Activated T-helper 1 cell treated with Interleukin-2 at 50 U/mL for 16 hours (primary cell): ENCODE data around the gene TAC3.
"Not testable (repeated sequence)": the region's sequence is repeated elsewhere in the genome, so short reads cannot be mapped to it uniquely, and the experiment has no call there.

Experiments used
- DNase-seq: peaks from one replicate; pipeline ENCODE4 v3.0.0-alpha.2; 2020; ENCODE audit warnings: low read depth

Gene TAC3

GRCh38 chr12:57016348-57016747 is at the start of gene TAC3:
TSS of gene TAC3 (minus strand) at chr12:57016529. CDS start at chr12:57015797, 732 bp downstream.
- DNase-seq = no peak

GRCh38 chr12:57063991-57064685 is 47.8 kb upstream of the TAC3 start:
- no peak for DNase-seq

DNA sequence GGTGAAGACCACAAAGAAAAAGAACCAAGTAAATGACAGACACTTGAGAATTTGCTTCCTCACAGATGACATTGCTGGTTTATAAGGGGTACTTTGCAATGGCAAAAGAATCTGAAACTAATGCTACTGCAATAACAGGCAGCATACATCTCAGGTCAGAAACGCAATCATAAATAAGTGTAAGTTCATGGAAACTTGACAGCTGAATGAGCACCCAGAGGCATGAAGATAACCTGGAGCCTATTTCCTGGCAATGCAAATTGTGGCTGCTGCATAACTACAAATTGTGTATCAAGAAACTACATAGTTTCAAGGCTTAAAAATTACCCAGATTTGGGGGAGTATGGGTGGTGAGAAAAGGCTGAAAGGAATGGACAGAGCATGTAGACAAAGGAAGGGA is 42.1 kb upstream of the TAC3 start:
- DNase-seq = no peak

GRCh38 chr12:57057067-57057751 is 40.9 kb upstream of the TAC3 start:
- DNase-seq = no peak

GRCh38 chr12:57055824-57056223 is 39.5 kb upstream of the TAC3 start:
- no peak for DNase-seq

DNA sequence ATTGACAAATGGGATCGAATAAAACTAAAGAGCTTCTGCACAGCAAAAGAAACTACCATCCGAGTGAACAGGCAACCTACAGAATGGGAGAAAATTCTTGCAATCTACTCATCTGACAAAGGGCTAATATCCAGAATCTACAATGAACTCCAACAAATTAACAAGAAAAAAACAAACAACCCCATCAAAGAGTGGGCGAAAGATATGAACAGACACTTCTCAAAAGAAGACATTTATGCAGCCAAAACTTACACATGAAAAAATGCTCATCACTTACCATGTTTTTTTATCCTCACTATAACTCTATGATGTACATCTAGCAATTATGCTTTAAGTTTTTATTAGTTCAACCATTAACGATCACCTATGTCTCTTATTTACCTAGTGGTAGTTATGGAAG is 37.6 kb upstream of the TAC3 start:
- DNase-seq = not testable (repeated sequence)

- not testable (repeated sequence) for DNase-seq
Observed at GRCh38 chr12:57053146-57053545, 36.8 kb upstream of the TAC3 start.

GRCh38 chr12:57051011-57051410 is 34.7 kb upstream of the TAC3 start:
- no peak for DNase-seq

DNA sequence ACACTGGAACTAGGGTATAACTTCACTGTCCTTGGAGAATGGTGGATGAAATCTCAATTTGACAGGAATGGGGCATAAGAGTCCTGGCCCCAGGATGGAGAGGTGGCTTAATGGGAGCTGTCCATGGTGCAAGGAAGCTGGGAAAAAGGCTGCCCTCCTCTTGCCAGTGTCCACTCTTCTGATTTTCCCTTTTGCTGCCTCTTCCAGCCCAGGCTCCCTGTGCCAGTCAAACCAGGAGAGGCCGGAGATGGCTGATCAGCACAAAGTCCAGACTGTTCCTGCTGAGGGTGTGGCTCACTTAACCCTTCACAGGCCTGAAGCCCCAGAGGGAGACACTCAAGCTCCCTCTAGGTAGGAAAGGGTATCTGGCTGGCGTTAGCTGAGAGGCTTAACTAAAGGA is 33.6 kb upstream of the TAC3 start, which contains the start of gene MYO1A:
TSS of gene MYO1A (minus strand) at position 240 of the 400 bp plus-strand sequence. CDS start 1,806 bp downstream, outside the sequence.
- no peak for DNase-seq

DNA sequence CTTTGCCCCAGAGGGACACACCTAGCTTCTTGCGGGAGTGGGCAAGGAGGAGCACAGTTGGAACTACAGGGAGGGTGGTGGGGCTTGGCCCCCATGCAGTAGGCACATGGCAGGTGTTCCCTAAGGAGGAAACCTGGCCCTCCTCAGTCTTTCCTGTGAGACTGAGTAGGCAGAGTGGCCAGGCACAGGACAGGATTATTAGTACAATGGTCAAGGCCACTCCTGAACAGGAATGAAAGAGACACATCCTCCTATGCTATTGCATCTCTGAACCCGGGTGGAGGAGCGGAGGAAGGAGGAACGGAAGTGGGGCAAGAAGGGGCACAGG is 32.8 kb upstream of the TAC3 start:
- DNase-seq = no peak

DNA sequence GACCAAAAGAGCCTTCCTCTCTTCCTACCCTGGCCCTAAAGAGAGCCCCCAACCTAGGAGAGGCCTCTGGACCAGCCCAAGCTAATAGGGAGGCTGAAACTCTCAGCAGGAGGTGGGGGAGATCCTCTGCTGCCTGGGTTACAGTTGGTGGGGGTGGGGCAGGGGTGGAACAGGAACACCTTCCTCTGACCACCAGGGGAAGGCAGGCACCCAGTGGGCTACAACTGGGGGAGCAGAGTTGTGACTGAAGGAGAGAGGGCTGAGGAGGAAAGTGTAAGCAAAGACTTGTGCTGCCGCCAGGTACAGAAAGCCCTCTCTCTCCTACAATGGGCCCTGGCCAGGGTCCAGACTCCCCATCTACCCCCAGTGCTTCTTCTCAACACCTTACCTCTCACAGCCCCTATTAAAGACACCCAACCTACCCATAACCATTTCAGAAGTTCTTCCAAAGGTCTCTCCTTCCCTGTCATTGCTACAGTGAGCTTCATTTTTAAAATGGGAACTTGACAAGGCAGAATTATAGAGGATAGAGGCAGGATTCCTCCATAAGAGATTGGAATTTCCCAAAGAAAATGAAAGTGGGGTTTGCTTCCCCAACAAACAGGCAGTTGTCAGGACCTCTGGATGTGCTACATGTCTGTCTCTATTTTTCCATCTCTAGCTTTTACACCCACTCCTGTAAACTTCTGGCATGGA is 32.2 kb upstream of the TAC3 start:
- no peak for DNase-seq

GRCh38 chr12:57047981-57048380 is 31.7 kb upstream of the TAC3 start:
- DNase-seq = no peak

- no peak for DNase-seq
Observed at GRCh38 chr12:57046947-57047890, 30.9 kb upstream of the TAC3 start.

- no peak for DNase-seq
Observed at GRCh38 chr12:57046086-57046791, 29.9 kb upstream of the TAC3 start.

DNA sequence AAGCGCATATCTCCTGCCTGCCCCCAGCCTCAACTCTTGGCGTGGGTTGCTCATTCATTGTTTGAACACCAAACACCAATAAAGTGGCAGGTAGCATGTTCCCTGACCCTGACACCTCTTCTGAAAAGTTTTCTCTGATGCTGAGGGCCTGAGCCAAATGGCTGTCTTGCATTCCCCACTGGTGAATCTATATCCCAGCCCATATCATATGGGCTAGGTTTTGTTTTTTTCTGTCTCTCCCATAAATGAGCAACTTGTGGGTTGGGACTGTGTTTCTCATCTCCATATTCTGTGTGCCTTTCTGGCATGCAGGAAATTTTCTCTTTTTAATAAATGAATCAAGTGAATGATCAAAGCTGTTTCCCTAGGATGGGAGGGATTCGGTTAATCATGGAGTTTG is 28.6 kb upstream of the TAC3 start:
- no peak for DNase-seq

DNA sequence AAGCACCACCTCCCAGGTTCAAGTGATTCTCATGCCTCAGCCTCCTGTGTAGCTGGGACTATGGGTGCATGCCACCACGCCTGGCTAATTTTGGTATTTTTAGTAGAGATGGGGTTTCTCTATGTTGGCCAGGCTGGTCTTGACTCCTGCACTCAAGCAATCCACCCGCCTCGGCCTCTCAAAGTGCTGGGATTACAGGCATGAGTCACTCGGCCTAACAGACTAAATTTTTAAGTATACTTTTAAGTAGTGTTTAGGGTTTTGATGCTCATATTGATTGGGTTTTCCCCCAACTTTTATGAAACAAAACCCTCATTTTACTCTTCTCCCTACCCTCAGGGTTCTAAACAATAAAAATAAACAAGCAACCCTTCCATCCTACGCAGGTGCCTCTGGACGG is 28.1 kb upstream of the TAC3 start:
- DNase-seq = no peak

GRCh38 chr12:57042695-57043094 is 26.4 kb upstream of the TAC3 start:
- DNase-seq = no peak

GRCh38 chr12:57040750-57041149 is 24.4 kb upstream of the TAC3 start:
- DNase-seq = no peak

GRCh38 chr12:57040211-57040610 is 23.9 kb upstream of the TAC3 start:
- no peak for DNase-seq

GRCh38 chr12:57039016-57039798 is 22.9 kb upstream of the TAC3 start:
- no peak for DNase-seq

DNA sequence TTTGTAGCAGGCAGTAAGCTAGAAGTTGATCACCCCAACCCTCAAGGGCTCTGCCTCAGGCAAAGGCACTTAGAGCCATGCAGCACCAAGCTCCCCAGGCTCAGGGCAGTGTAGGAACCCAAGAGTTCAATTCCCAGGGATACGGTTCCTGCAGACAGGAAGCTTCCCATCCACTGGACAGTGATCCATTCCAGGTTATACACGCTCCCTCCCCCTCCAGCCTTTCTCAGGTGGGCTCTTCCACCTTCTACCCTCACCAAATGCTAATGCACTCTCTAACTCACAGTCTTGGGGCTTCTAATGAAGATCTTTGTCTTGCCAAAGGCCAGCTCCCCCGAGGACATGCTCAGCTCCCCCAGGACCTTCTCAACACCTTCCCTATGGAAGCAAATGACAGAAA is 20.9 kb upstream of the TAC3 start:
- no peak for DNase-seq
